ENCODE data around the gene LAMC3.

Gene LAMC3

DNA sequence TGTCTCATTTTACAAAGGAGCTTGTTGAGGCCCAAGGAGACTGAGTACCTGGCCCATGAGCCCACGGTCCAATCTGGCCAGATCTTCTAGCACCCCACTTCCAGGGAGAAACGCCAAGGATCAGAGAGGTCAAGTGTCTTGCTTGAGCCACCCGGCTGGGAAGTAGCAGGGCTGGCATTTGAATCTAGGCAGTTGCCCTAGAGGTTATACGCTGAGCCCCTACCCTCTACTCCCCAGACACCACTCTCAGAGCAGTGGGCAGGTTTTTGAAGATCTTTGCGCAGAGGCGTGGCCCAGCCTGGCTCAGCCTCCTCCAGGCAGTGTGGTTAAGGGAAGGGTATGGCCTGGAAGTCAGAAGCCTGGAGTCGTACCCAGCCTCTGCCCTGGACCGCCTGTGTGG lies 110.6 kb downstream of the LAMC3 start:
- H3K4me3 ChIP-seq (ENCODE audit: low read depth, low read length), result no peak overlapping the region
- no peak for DNase-seq (ENCODE audit: low read depth)
- TF ChIP-seq CTCF (IDR thresholded peaks at IDR 0.05; ENCODE audit: control insufficient read depth, extremely low read depth, insufficient read depth), result no peak

DNA sequence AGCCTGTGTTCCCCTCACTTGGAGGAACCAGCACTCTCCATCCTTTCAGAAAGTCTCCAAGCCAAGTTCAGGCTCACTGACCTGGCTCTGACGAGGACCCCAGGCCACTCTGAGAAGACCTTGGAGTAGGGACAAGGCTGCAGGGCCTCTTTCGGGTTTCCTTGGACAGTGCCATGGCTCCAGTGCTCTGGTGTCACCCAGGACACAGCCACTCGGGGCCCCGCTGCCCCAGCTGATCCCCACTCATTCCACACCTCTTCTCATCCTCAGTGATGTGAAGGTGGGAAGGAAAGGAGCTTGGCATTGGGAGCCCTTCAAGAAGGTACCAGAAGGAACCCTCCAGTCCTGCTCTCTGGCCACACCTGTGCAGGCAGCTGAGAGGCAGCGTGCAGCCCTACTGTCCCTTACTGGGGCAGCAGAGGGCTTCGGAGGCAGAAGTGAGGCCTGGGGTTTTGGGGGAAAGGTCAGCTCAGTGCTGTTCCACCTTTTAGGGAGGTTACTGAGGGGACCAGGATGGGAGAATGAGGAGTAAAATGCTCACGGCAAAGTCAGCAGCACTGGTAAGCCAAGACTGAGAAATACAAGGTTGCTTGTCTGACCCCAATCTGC lies 111.8 kb downstream of the LAMC3 start:
- TF ChIP-seq CTCF (IDR thresholded peaks at IDR 0.05; ENCODE audit: control insufficient read depth, extremely low read depth, insufficient read depth), result no peak

GRCh38 chr9:131121346-131121745 lies 112.4 kb downstream of the LAMC3 start:
- TF ChIP-seq CTCF (IDR thresholded peaks at IDR 0.05; ENCODE audit: control insufficient read depth, extremely low read depth, insufficient read depth), result no peak
- no peak overlapping the region for H3K4me3 ChIP-seq (ENCODE audit: low read depth, low read length)
- DNase-seq (ENCODE audit: low read depth), result no peak

More for the DNA sequence above, 111.8 kb downstream of the LAMC3 start:
- H3K4me3 ChIP-seq (ENCODE audit: low read depth, low read length), result no peak overlapping the region
- DNase-seq (ENCODE audit: low read depth), result no peak

DNA sequence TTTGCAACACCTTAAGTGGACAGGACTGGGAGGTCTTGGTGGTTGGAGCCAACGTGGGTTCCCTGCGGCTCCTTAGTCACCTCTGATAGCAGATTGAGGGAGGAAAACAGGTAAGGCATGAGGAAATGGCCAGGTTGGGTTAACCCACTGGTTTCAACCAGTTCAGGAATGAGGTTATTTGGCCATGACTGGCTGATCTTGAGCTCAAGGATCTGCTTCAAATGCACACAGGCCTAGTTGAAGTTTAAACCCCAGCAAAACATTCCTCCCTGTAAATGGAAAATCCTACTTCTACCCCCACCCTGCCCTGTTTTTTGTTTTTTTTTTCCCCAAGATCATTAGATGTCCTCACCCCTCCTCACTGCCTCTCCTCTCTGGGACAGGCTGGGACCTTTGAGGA lies 113.2 kb downstream of the LAMC3 start:
- no peak overlapping the region for H3K4me3 ChIP-seq (ENCODE audit: low read depth, low read length)
- TF ChIP-seq CTCF (IDR thresholded peaks at IDR 0.05; ENCODE audit: control insufficient read depth, extremely low read depth, insufficient read depth), result no peak
- no peak for DNase-seq (ENCODE audit: low read depth)

DNA sequence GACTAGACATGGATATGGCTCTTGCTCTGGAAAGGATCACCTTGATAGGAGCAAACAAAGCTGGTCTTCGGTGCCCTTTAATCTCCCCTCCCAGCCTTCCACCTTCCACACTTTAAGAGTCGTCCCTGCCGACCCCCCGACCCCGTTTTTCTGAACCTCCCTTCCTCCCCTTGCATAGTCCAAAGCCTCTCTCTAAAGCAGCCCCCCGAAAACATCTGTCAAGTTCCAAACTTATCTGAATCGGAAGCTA lies 116.0 kb downstream of the LAMC3 start:
- peak overlapping the region; percentile 98 for H3K4me3 ChIP-seq (ENCODE audit: low read depth, low read length)
- no peak for TF ChIP-seq CTCF (IDR thresholded peaks at IDR 0.05; ENCODE audit: control insufficient read depth, extremely low read depth, insufficient read depth)
- no peak for DNase-seq (ENCODE audit: low read depth)

DNA sequence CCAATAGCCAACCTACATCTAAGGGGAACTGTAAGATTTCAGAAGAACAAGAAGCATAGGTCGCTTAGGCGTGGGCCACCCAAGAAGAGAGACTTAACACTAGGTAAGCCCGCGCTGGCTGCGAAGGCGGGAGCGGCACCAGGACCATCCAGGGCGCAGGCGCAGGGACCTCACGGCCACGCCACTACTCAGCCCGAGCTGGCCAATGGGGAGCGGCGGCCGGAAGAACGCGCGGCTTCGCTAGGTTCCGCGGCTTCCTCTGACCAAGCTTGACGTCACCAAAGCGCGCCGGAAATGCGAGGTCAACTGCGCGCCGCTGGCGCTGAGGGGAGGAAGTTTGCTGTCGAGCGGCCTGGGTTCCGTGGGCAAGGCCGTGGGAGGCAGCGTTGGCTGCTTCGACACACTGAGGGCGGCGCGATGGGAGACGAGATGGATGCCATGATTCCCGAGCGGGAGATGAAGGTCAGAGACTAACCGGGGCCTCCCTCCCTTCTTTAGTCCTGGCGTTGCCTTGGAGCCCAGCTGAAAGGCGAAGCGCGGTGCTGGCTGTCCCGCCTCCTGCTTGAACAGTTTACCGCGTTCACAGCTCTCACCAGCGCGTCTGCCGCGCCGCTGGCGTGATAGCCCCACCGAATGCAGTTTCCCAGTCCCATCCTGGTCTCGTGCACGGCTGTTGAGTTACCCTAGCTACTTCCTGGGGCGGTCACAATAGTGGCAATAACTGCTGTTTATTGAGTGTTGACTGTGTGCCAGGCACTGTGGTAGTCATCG lies 116.5 kb downstream of the LAMC3 start, which contains the start of gene NUP214:
NUP214 (plus strand) TSS at position 299 of the 771 bp plus-strand sequence; CDS start at position 418, 119 bp downstream.
- TF ChIP-seq CTCF (IDR thresholded peaks at IDR 0.05; ENCODE audit: control insufficient read depth, extremely low read depth, insufficient read depth), result no peak
- peak; percentile 94 for DNase-seq (ENCODE audit: low read depth)
- H3K4me3 ChIP-seq (ENCODE audit: low read depth, low read length), result peak within 1 kb of the TSS; percentile 98

GRCh38 chr9:131126059-131126426 lies 117.1 kb downstream of the LAMC3 start:
- DNase-seq (ENCODE audit: low read depth), result no peak
- H3K4me3 ChIP-seq (ENCODE audit: low read depth, low read length), result peak overlapping the region; percentile 98
- TF ChIP-seq CTCF (IDR thresholded peaks at IDR 0.05; ENCODE audit: control insufficient read depth, extremely low read depth, insufficient read depth), result no peak
